H9 (cell line): ENCODE measurements around the gene CCDC88C. TPM values are rescaled to one million over a fixed set of nuclear protein-coding genes. Genes with fewer than 3 reads are reported as not detected.
A peak's percentile ranks its signal among the peaks of the same experiment; 100 is the strongest.

Experiments used
- DNase-seq: peaks from one replicate; pipeline ENCODE4 v3.0.0-alpha.2; 2017
- H2AFZ ChIP-seq: one replicate; pipeline ENCODE4 v1.6.1; 2013; ENCODE audit warnings: mild to moderate bottlenecking, low read length, control low read depth, moderate library complexity
- H2AK5ac ChIP-seq: 2 replicates; pipeline ENCODE4 v1.6.1; 2013; ENCODE audit warnings: low read length, control low read depth, mixed read lengths; ENCODE audit not compliant: insufficient read length
- H2BK120ac ChIP-seq: one replicate; pipeline ENCODE4 v1.6.1; 2013; ENCODE audit warnings: low read depth, mild to moderate bottlenecking, low read length, control low read depth, inconsistent platforms; ENCODE audit not compliant: poor library complexity, severe bottlenecking
- H2BK12ac ChIP-seq: 2 replicates; pipeline ENCODE4 v1.6.1; 2013; ENCODE audit warnings: low read length, control low read depth, mixed read lengths, low read depth; ENCODE audit not compliant: insufficient read length
- H2BK15ac ChIP-seq: 2 replicates; pipeline ENCODE4 v1.6.1; 2013; ENCODE audit warnings: low read depth, low read length, control low read depth
- H2BK20ac ChIP-seq: one replicate; pipeline ENCODE4 v1.6.1; 2013; ENCODE audit warnings: low read depth, mild to moderate bottlenecking, low read length, control low read depth, inconsistent platforms; ENCODE audit not compliant: poor library complexity, severe bottlenecking
- H2BK5ac ChIP-seq: 2 replicates; pipeline ENCODE4 v1.6.1; 2013; ENCODE audit warnings: low read length, control low read depth, mixed read lengths; ENCODE audit not compliant: insufficient read length
- H3K14ac ChIP-seq: 2 replicates; pipeline ENCODE4 v1.6.1; 2013; ENCODE audit warnings: low read length, control low read depth; ENCODE audit not compliant: insufficient read depth
- H3K18ac ChIP-seq: 2 replicates; pipeline ENCODE4 v1.6.1; 2013; ENCODE audit warnings: low read depth, mild to moderate bottlenecking, mixed read lengths, low read length, control low read depth; ENCODE audit not compliant: insufficient read length
- H3K23ac ChIP-seq: 2 replicates; pipeline ENCODE4 v1.6.1; 2013; ENCODE audit warnings: low read length, control low read depth, mixed read lengths, low read depth; ENCODE audit not compliant: insufficient read length
- H3K23me2 ChIP-seq: 2 replicates; pipeline ENCODE4 v1.6.1; 2013; ENCODE audit warnings: low read depth, mild to moderate bottlenecking, mixed read lengths, low read length, control low read depth; ENCODE audit not compliant: insufficient read length, poor library complexity, severe bottlenecking
- H3K27ac ChIP-seq: 2 replicates; pipeline ENCODE4 v1.5.1; 2013; ENCODE audit warnings: low read length, control low read depth, mixed read lengths, low read depth; ENCODE audit not compliant: insufficient read length
- H3K27me3 ChIP-seq: 2 replicates; pipeline ENCODE4 v1.6.1; 2013; ENCODE audit warnings: low read length, control low read depth, inconsistent platforms; ENCODE audit not compliant: insufficient read depth
- H3K4ac ChIP-seq: 2 replicates; pipeline ENCODE4 v1.6.1; 2013; ENCODE audit warnings: low read depth, mild to moderate bottlenecking, control low read depth, inconsistent platforms, low read length, moderate library complexity
- H3K4me1 ChIP-seq: 2 replicates; pipeline ENCODE4 v1.6.1; 2013; ENCODE audit warnings: low read length, control low read depth, inconsistent platforms; ENCODE audit not compliant: insufficient read depth
- H3K4me2 ChIP-seq: 2 replicates; pipeline ENCODE4 v1.6.1; 2013; ENCODE audit warnings: low read length, control low read depth, mixed read lengths; ENCODE audit not compliant: insufficient read length, insufficient read depth
- H3K56ac ChIP-seq: 2 replicates; pipeline ENCODE4 v1.6.1; 2013; ENCODE audit warnings: low read depth, mild to moderate bottlenecking, mixed read lengths, low read length, control low read depth; ENCODE audit not compliant: insufficient read length
- H3K79me1 ChIP-seq: 2 replicates; pipeline ENCODE4 v1.6.1; 2013; ENCODE audit warnings: low read depth, mild to moderate bottlenecking, moderate library complexity, low read length, control low read depth, inconsistent platforms; ENCODE audit not compliant: insufficient read depth, poor library complexity, severe bottlenecking
- H3K79me2 ChIP-seq: 2 replicates; pipeline ENCODE4 v1.6.1; 2013; ENCODE audit warnings: low read length, control low read depth, inconsistent platforms; ENCODE audit not compliant: insufficient read depth
- H3K9ac ChIP-seq: 2 replicates; pipeline ENCODE4 v1.6.1; 2013; ENCODE audit warnings: low read length, control low read depth, mixed read lengths; ENCODE audit not compliant: insufficient read length; ENCODE audit errors: extremely low read depth
- H3K9me3 ChIP-seq: one replicate; pipeline ENCODE4 v1.6.1; 2013; ENCODE audit warnings: low read depth, low read length, inconsistent platforms; ENCODE audit not compliant: control insufficient read depth
- H3T11ph ChIP-seq: one replicate; pipeline ENCODE4 v1.6.1; 2013; ENCODE audit warnings: mild to moderate bottlenecking, low read length, control low read depth, inconsistent platforms
- H4K20me1 ChIP-seq: one replicate; pipeline ENCODE4 v1.6.1; 2013; ENCODE audit not compliant: control insufficient read depth, insufficient read length, insufficient read depth
- H4K5ac ChIP-seq: 2 replicates; pipeline ENCODE4 v1.6.1; 2013; ENCODE audit warnings: low read depth, mild to moderate bottlenecking, mixed read lengths, low read length, control low read depth; ENCODE audit not compliant: insufficient read length
- H4K8ac ChIP-seq: replicated peaks from 2 replicates; pipeline ENCODE4 v1.6.1; 2013; ENCODE audit warnings: low read length, control low read depth, mixed read lengths, low read depth; ENCODE audit not compliant: insufficient read length
- H4K91ac ChIP-seq: 2 replicates; pipeline ENCODE4 v1.6.1; 2013; ENCODE audit warnings: low read depth, mild to moderate bottlenecking, moderate library complexity, mixed read lengths, low read length, control low read depth; ENCODE audit not compliant: insufficient read length
- H3K27ac Mint-ChIP-seq, 3 experiments: 2 replicates in 2 of 3; 3 replicates in 1 of 3; pipeline ENCODE4 v1.8.0; 2020 to 2021; ENCODE audit warnings: mixed read lengths in 3 of 3, mild to moderate bottlenecking in 1 of 3, moderate library complexity in 1 of 3
- H3K27me3 Mint-ChIP-seq: 2 replicates; pipeline ENCODE4 v1.8.0; 2021; ENCODE audit warnings: low read depth, mild to moderate bottlenecking, moderate library complexity, mixed read lengths
- H3K36me3 Mint-ChIP-seq, 3 experiments: 2 replicates in 2 of 3; 3 replicates in 1 of 3; pipeline ENCODE4 v1.8.0; 2020 to 2021; ENCODE audit warnings: low read depth in 3 of 3, mixed read lengths in 3 of 3; ENCODE audit not compliant: insufficient read depth in 1 of 3
- H3K4me1 Mint-ChIP-seq, 2 experiments: 2 replicates each; pipeline ENCODE4 v1.8.0; 2020; ENCODE audit warnings: mixed read lengths in 2 of 2
- H3K4me3 Mint-ChIP-seq, 2 experiments: 2 replicates in 1 of 2; 3 replicates in 1 of 2; pipeline ENCODE4 v1.8.0; 2020 to 2021; ENCODE audit warnings: mild to moderate bottlenecking in 2 of 2, mixed read lengths in 2 of 2, moderate library complexity in 1 of 2
- H3K9me3 Mint-ChIP-seq, 2 experiments: 2 replicates in 1 of 2; 3 replicates in 1 of 2; pipeline ENCODE4 v1.8.0; 2020; ENCODE audit warnings: mild to moderate bottlenecking in 2 of 2, mixed read lengths in 2 of 2, moderate library complexity in 1 of 2
- WGBS: extraction: QIAGEN DNeasy Blood & Tissue Kit; methylation state at CpG from one replicate; pipeline ENCODE4 v1.1.7; 2013; ENCODE audit warnings: missing lambda C conversion rate, low lambda C conversion rate, mixed read lengths; ENCODE audit not compliant: insufficient read length; ENCODE audit errors: extremely low coverage; 5-methylcytosine and 5-hydroxymethylcytosine counted together
- total RNA-seq: library from RNA; stranded (reverse); gene quantifications from 2 replicates; pipeline ENCODE4 v1.2.1, GENCODE V29; 2021
- TF ChIP-seq, protein P1 (sequence below): fragments of 200-600 bp; sonication (generic); conservative IDR thresholded peaks from 3 replicates; pipeline ENCODE4 v1.8.0; 2021; ENCODE audit warnings: antibody characterized with exemption, mild to moderate bottlenecking

The CCDC88C gene
- total RNA-seq, 1 experiment from 2014 or later: 52.4 TPM

DNA sequence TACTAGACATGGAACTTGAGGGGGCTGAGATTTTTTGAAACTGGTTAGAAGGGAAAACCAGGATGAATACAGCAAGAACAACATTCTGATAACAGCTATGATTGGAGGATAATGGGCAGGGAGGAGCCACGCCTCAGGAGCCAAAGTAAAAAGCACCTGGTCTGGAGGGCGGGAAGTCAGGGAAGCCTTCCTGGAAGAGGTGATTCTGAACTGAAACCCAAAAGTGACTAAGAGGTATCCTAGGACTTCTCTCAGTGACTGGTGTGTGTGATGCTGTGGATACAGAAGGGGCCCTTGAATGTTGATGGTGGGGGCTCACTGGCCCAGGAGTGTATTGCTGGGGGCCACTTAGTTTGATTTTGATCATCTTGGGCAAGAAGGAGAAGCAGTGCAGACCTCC, 154.3 kb downstream of the CCDC88C start:
- Histone ChIP-seq H3T11ph (no peak overlapping the region), H2AK5ac (no peak overlapping the region), H3K27me3 (peaks cover 3% of the 10 kb centered on the region; the same call in 1 of the 2 replicates), H3K4me2 (no peak overlapping the region), H4K8ac (no peak overlapping the region), H3K4me1 (no peaks in the 10 kb centered on the region), H3K79me2 (no peaks in the 10 kb centered on the region), H3K9ac (no peak overlapping the region), H2BK15ac (no peak overlapping the region; the same call in 1 of the 2 replicates), H3K23ac (no peak overlapping the region), H3K14ac (no peak overlapping the region), H2BK120ac (no peak overlapping the region), H3K18ac (no peak overlapping the region), H4K5ac (no peak overlapping the region), H4K20me1 (no peaks in the 10 kb centered on the region), H2BK5ac (no peak overlapping the region), H3K23me2 (peaks cover 16% of the 10 kb centered on the region), H2BK20ac (no peak overlapping the region), H2BK12ac (no peak overlapping the region), H4K91ac (no peak overlapping the region), H3K9me3 (no peaks in the 10 kb centered on the region), H3K27ac (no peak overlapping the region), H2AFZ (no peak overlapping the region), H3K4ac (no peak overlapping the region), H3K56ac (no peak overlapping the region), H3K79me1 (no peaks in the 10 kb centered on the region)
- H3K4me3 Mint-ChIP-seq: peak overlapping the region; percentile 57 to 68; a peak in 3 of 5 replicates
- DNase-seq: no peak
- peaks cover 43% of the 10 kb centered on the region for H3K27me3 Mint-ChIP-seq
- H3K36me3 Mint-ChIP-seq: no peaks in the 10 kb centered on the region; a peak in 2 of 7 replicates
- H3K9me3 Mint-ChIP-seq: peaks cover 2 to 5% of the 10 kb centered on the region in 2 experiments; a peak in 2 of 5 replicates
- H3K4me1 Mint-ChIP-seq: peaks cover 10 to 18% of the 10 kb centered on the region in 2 experiments
- WGBS: no CpG with 5 or more reads among the region's 2 CpGs
- TF ChIP-seq, protein P1, sequence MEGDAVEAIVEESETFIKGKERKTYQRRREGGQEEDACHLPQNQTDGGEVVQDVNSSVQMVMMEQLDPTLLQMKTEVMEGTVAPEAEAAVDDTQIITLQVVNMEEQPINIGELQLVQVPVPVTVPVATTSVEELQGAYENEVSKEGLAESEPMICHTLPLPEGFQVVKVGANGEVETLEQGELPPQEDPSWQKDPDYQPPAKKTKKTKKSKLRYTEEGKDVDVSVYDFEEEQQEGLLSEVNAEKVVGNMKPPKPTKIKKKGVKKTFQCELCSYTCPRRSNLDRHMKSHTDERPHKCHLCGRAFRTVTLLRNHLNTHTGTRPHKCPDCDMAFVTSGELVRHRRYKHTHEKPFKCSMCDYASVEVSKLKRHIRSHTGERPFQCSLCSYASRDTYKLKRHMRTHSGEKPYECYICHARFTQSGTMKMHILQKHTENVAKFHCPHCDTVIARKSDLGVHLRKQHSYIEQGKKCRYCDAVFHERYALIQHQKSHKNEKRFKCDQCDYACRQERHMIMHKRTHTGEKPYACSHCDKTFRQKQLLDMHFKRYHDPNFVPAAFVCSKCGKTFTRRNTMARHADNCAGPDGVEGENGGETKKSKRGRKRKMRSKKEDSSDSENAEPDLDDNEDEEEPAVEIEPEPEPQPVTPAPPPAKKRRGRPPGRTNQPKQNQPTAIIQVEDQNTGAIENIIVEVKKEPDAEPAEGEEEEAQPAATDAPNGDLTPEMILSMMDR: no peak
- H3K27ac Mint-ChIP-seq: no peak overlapping the region
